HCT116 (cell line): ENCODE data around the gene ZNF607. TPM values are rescaled to one million over a fixed set of nuclear protein-coding genes. Genes with fewer than 3 reads are reported as not detected.

Source experiments
- ATAC-seq: fragments of 200-7000 bp; cut with Tn5 transposase; 2 replicates; pipeline ENCODE4 v1.9.1; 2020; ENCODE audit warnings: mild to moderate bottlenecking, moderate library complexity
- Bru-seq: library from RNA; stranded (reverse); fragments of 400-500 nt; gene quantifications from one replicate; lab custom pipeline; 2021; lab: Mats Ljungman, UMichigan
- BruChase-seq, 2 experiments: library from RNA; stranded (reverse); fragments of 400-500 nt; gene quantifications; one replicate each; lab custom pipeline; 2021; lab: Mats Ljungman, UMichigan
- BruUV-seq: library from RNA; stranded (reverse); fragments of 400-500 nt; replicated peaks from 2 replicates; lab custom pipeline; 2021; lab: Mats Ljungman, UMichigan
- CTCF ChIA-PET: fragments of 300-600 bp; sonication (Branson Sonifier 250); formaldehyde crosslinking; loops from one replicate; lab custom pipeline; 2021; ENCODE audit warnings: antibody characterized with exemption; lab: Charles Lee
- POLR2A ChIA-PET: fragments of 300-600, 350-600 bp; sonication (Branson Sonifier 250); formaldehyde crosslinking; loops from one replicate; lab custom pipeline; 2021; ENCODE audit warnings: antibody characterized with exemption; lab: Charles Lee
- RAD21 ChIA-PET, 2 experiments: fragments of 300-600 bp; sonication (Branson Sonifier 250); formaldehyde crosslinking; loops; one replicate each; lab custom pipeline; 2023; ENCODE audit warnings: low total read pairs in 2 of 2; ENCODE audit not compliant: uncharacterized antibody in 2 of 2, unreplicated experiment in 2 of 2, low non-redundant PET in 1 of 2; lab: Charles Lee
- DNase-seq: peaks from one replicate; pipeline ENCODE4 v3.0.0-alpha.2; 2010; ENCODE audit warnings: low read depth, low spot score
- H2AFZ ChIP-seq: fragments of 200-600 bp; shearing (Covaris generic), sonication (generic); 2 replicates; pipeline ENCODE4 v1.6.1; 2017; ENCODE audit warnings: low read depth, mixed run types, mixed read lengths, antibody characterized with exemption, low read length; ENCODE audit not compliant: poor library complexity, severe bottlenecking
- H3K27ac ChIP-seq: 2 replicates; pipeline ENCODE4 v1.5.1; 2012; ENCODE audit warnings: low read depth, low read length
- H3K27me3 ChIP-seq: fragments of 200-600 bp; sonication (generic); 2 replicates; pipeline ENCODE4 v1.6.1; 2016; ENCODE audit warnings: mixed run types, low read length, mixed read lengths; ENCODE audit not compliant: insufficient read depth
- H3K36me3 ChIP-seq, 2 experiments: fragments of 200-500 bp in 1 of 2; fragments of 200-600 bp in 1 of 2; sonication (Bioruptor generic) in 1 of 2; sonication (generic) in 1 of 2; 2 replicates each; pipeline versions ENCODE4 v1.5.1 to v1.6.1; 2014 to 2016; ENCODE audit warnings: low read length in 2 of 2, inconsistent platforms in 1 of 2, mixed read lengths in 1 of 2, mixed run types in 1 of 2; ENCODE audit not compliant: insufficient read depth in 2 of 2, control insufficient read depth in 1 of 2
- H3K4me1 ChIP-seq, 2 experiments: fragments of 200-600 bp in 1 of 2; sonication (generic) in 1 of 2; 2 replicates each; pipeline versions ENCODE4 v1.5.1 to v1.6.1; 2012 to 2017; ENCODE audit warnings: low read length in 2 of 2, inconsistent platforms in 1 of 2, mild to moderate bottlenecking in 1 of 2, mixed read lengths in 1 of 2, mixed run types in 1 of 2, moderate library complexity in 1 of 2; ENCODE audit not compliant: insufficient read depth in 2 of 2, control insufficient read depth in 1 of 2
- H3K4me2 ChIP-seq: fragments of 200-600 bp; sonication (generic); 2 replicates; pipeline ENCODE4 v1.6.1; 2017; ENCODE audit warnings: mixed run types, low read length, mixed read lengths
- H3K4me3 ChIP-seq, 2 experiments: fragments of 200-600 bp in 1 of 2; sonication (generic) in 1 of 2; replicated peaks in 1 of 2; 2 replicates each; pipeline ENCODE4 v1.5.1; 2011 to 2016; ENCODE audit warnings: low read length in 2 of 2, control low read depth in 1 of 2, low read depth in 1 of 2, mild to moderate bottlenecking in 1 of 2, mixed read lengths in 1 of 2, mixed run types in 1 of 2
- H3K79me2 ChIP-seq: fragments of 200-600 bp; sonication (generic); 2 replicates; pipeline ENCODE4 v1.6.1; 2017; ENCODE audit warnings: mild to moderate bottlenecking, mixed run types, low read length, moderate library complexity, mixed read lengths; ENCODE audit not compliant: insufficient read depth
- H3K9ac ChIP-seq: fragments of 200-600 bp; sonication (generic); 2 replicates; pipeline ENCODE4 v1.6.1; 2016; ENCODE audit warnings: low read length, mixed read lengths
- H3K9me2 ChIP-seq: fragments of 200-600 bp; sonication (generic), shearing (Covaris generic); 2 replicates; pipeline ENCODE4 v1.6.1; 2017; ENCODE audit warnings: mixed run types, mild to moderate bottlenecking, moderate library complexity; ENCODE audit not compliant: insufficient read depth
- H3K9me3 ChIP-seq, 2 experiments: fragments of 200-500 bp in 1 of 2; fragments of 200-600 bp in 1 of 2; sonication (Bioruptor generic) in 1 of 2; sonication (generic) in 1 of 2; 2 replicates each; pipeline ENCODE4 v1.6.1; 2014 to 2017; ENCODE audit warnings: low read length in 2 of 2, mixed read lengths in 2 of 2, inconsistent platforms in 1 of 2, low read depth in 1 of 2, mild to moderate bottlenecking in 1 of 2, mixed run types in 1 of 2, moderate library complexity in 1 of 2; ENCODE audit not compliant: control insufficient read depth in 1 of 2, insufficient read depth in 1 of 2
- H4K20me1 ChIP-seq: fragments of 200-600 bp; sonication (generic), shearing (Covaris generic); 2 replicates; pipeline ENCODE4 v1.6.1; 2017; ENCODE audit warnings: mixed run types, mild to moderate bottlenecking, moderate library complexity; ENCODE audit not compliant: insufficient read depth
- CBX3 ChIP-seq: IDR thresholded peaks from 2 replicates; pipeline ENCODE4 v1.6.1; 2012; ENCODE audit warnings: low read depth
- CEBPB ChIP-seq: IDR thresholded peaks from 2 replicates; pipeline ENCODE4 v1.6.1; 2012; ENCODE audit warnings: low read depth
- EGR1 ChIP-seq: IDR thresholded peaks from 2 replicates; pipeline ENCODE4 v1.6.1; 2012; ENCODE audit warnings: low read depth
- ELF1 ChIP-seq: IDR thresholded peaks from 2 replicates; pipeline ENCODE4 v1.6.1; 2012; ENCODE audit warnings: low read depth, borderline replicate concordance
- JUND ChIP-seq: IDR thresholded peaks from 2 replicates; pipeline ENCODE4 v1.6.1; 2012
- MAX ChIP-seq: IDR thresholded peaks from 2 replicates; pipeline ENCODE4 v1.6.1; 2012
- POLR2AphosphoS5 ChIP-seq: IDR thresholded peaks from 2 replicates; pipeline ENCODE4 v1.6.1; 2011; ENCODE audit warnings: mild to moderate bottlenecking, low read depth, low read length, moderate library complexity
- RAD21 ChIP-seq: IDR thresholded peaks from 2 replicates; pipeline ENCODE4 v1.6.1; 2012; ENCODE audit warnings: low read depth, mild to moderate bottlenecking
- REST ChIP-seq: IDR thresholded peaks from 2 replicates; pipeline ENCODE4 v1.6.1; 2012; ENCODE audit warnings: low read depth
- SIN3A ChIP-seq: IDR thresholded peaks from 2 replicates; pipeline ENCODE4 v1.6.1; 2012; ENCODE audit warnings: low read depth
- SRF ChIP-seq: IDR thresholded peaks from 2 replicates; pipeline ENCODE4 v1.6.1; 2012; ENCODE audit warnings: low read depth
- TCF7L2 ChIP-seq: IDR thresholded peaks from 2 replicates; pipeline ENCODE4 v1.7.0; 2011; ENCODE audit warnings: borderline replicate concordance, inconsistent platforms; ENCODE audit not compliant: insufficient read depth, insufficient read length; ENCODE audit errors: extremely low read depth
- YY1 ChIP-seq: IDR thresholded peaks from 2 replicates; pipeline ENCODE4 v1.6.1; 2011; ENCODE audit warnings: low read length, low read depth, moderate library complexity, mild to moderate bottlenecking; ENCODE audit not compliant: insufficient replicate concordance; ENCODE audit errors: extremely low read depth
- ZFX ChIP-seq: fragments of 450-650 bp; IDR thresholded peaks from 2 replicates; pipeline ENCODE4 v1.6.1; 2017
- intact Hi-C: fragments of 100-400 bp; cut with micrococcal nuclease; formaldehyde crosslinking; loops from 2 replicates; pipeline ENCODE4 v1.10.0; 2022
- long read RNA-seq: library from polyadenylated mRNA; unstranded; transcript quantifications from one replicate; pipeline ENCODE4 v2.0.0, GENCODE V29; 2021; ENCODE audit not compliant: unreplicated experiment
- polyA plus RNA-seq: library from polyadenylated mRNA; unstranded; fragments of >200 nt; gene quantifications from 2 replicates; pipeline ENCODE4 v1.2.1, GENCODE V29; 2012; ENCODE audit warnings: missing spikeins
- total RNA-seq: library from RNA; stranded (reverse); gene quantifications from one replicate; pipeline ENCODE4 v1.2.1, GENCODE V29; 2021; ENCODE audit not compliant: unreplicated experiment
- TF ChIP-seq, protein P1 (sequence below): IDR thresholded peaks from 2 replicates; pipeline ENCODE4 v1.6.1; 2011; ENCODE audit warnings: mild to moderate bottlenecking, low read length, moderate library complexity; ENCODE audit not compliant: insufficient replicate concordance; ENCODE audit errors: extremely low read depth
- TF ChIP-seq, protein P2 (sequence below), 3 experiments: fragments of 200-600 bp in 1 of 3; sonication (generic) in 1 of 3; IDR thresholded peaks in 2 of 3; conservative IDR thresholded peaks in 1 of 3; 2 replicates each; pipeline ENCODE4 v1.5.1; 2012 to 2017; ENCODE audit warnings: low read depth in 2 of 3, low read length in 2 of 3, antibody characterized with exemption in 1 of 3, borderline replicate concordance in 1 of 3, control low read depth in 1 of 3, mild to moderate bottlenecking in 1 of 3, mixed read lengths in 1 of 3, mixed run types in 1 of 3, moderate library complexity in 1 of 3; ENCODE audit not compliant: insufficient read depth in 1 of 3

ZNF607 gene
- 7.1 TPM for total RNA-seq
- polyA plus RNA-seq: 2.5 and 3.4 TPM in 2 replicates
- percentile 56 among the genes with signal in this experiment for Bru-seq, nascent RNA
- percentile 62 among the genes with signal in this experiment for BruChase-seq, experiment 1, labeled RNA remaining after a 6-hour chase
- BruChase-seq, experiment 2, labeled RNA remaining after a 2-hour chase: percentile 81 among the genes with signal in this experiment
- long read RNA-seq, full-length matches to known transcripts: 2 of 14 reads
- long read RNA-seq, partial matches to known transcripts: 0 of 14 reads
- long read RNA-seq, other reads (novel, unspliced or antisense): 12 of 14 reads

- Histone ChIP-seq H4K20me1 (no peaks in the 10 kb centered on the region), H3K4me2 (peak within 1 kb of the TSS; percentile 78), H2AFZ (peak within 1 kb of the TSS; percentile 89), H3K9ac (peak within 1 kb of the TSS; percentile 73), H3K27ac (peak within 1 kb of the TSS; percentile 66), H3K79me2 (peaks cover 7% of the 10 kb centered on the region; the same call in 1 of the 2 replicates), H3K9me3 (no peaks in the 10 kb centered on the region), H3K4me1 (peaks cover 4 to 11% of the 10 kb centered on the region in 2 experiments; a peak in 1 of 4 replicates), H3K36me3 (no peaks in the 10 kb centered on the region), H3K4me3 (peak within 1 kb of the TSS; percentile 75 to 83), H3K27me3 (no peaks in the 10 kb centered on the region), H3K9me2 (no peaks in the 10 kb centered on the region)
- TSS peak; percentile 75 for BruUV-seq
- intact Hi-C loops: loop anchor here (5.0 kb wide), 1 partner anchor 58 kb away; the partner anchor contains the start of gene ZNF573
- TF ChIP-seq REST: no peak
- no peak for TF ChIP-seq JUND
- TF ChIP-seq SRF: no peak
- no peak for TF ChIP-seq CBX3
- no peak for TF ChIP-seq CEBPB
- TF ChIP-seq ELF1: no peak
- peak; percentile 91 for TF ChIP-seq POLR2AphosphoS5
- TF ChIP-seq, protein P1, sequence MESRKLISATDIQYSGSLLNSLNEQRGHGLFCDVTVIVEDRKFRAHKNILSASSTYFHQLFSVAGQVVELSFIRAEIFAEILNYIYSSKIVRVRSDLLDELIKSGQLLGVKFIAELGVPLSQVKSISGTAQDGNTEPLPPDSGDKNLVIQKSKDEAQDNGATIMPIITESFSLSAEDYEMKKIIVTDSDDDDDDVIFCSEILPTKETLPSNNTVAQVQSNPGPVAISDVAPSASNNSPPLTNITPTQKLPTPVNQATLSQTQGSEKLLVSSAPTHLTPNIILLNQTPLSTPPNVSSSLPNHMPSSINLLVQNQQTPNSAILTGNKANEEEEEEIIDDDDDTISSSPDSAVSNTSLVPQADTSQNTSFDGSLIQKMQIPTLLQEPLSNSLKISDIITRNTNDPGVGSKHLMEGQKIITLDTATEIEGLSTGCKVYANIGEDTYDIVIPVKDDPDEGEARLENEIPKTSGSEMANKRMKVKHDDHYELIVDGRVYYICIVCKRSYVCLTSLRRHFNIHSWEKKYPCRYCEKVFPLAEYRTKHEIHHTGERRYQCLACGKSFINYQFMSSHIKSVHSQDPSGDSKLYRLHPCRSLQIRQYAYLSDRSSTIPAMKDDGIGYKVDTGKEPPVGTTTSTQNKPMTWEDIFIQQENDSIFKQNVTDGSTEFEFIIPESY: no peak
- peak; percentile 26 for TF ChIP-seq YY1
- peak; percentile 78 for TF ChIP-seq MAX
- TF ChIP-seq, protein P2, sequence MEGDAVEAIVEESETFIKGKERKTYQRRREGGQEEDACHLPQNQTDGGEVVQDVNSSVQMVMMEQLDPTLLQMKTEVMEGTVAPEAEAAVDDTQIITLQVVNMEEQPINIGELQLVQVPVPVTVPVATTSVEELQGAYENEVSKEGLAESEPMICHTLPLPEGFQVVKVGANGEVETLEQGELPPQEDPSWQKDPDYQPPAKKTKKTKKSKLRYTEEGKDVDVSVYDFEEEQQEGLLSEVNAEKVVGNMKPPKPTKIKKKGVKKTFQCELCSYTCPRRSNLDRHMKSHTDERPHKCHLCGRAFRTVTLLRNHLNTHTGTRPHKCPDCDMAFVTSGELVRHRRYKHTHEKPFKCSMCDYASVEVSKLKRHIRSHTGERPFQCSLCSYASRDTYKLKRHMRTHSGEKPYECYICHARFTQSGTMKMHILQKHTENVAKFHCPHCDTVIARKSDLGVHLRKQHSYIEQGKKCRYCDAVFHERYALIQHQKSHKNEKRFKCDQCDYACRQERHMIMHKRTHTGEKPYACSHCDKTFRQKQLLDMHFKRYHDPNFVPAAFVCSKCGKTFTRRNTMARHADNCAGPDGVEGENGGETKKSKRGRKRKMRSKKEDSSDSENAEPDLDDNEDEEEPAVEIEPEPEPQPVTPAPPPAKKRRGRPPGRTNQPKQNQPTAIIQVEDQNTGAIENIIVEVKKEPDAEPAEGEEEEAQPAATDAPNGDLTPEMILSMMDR (IDR thresholded peaks at IDR 0.05 in 2 of 3, conservative IDR thresholded peaks at IDR 0.05 in 1 of 3; ENCODE audit: borderline replicate concordance in 1 of 3, insufficient read depth in 1 of 3, low read depth in 2 of 3, low read length in 2 of 3): peak; percentile 13 to 74 (median 59); a peak in 5 of 6 replicates
- peak; percentile 35; the same call in 1 of the 2 replicates for TF ChIP-seq EGR1
- no peak; the same call in none of the 2 replicates for TF ChIP-seq SIN3A
- peak; percentile 39; the same call in 1 of the 2 replicates for TF ChIP-seq RAD21
- TF ChIP-seq ZFX: peak; percentile 41; the same call in 1 of the 2 replicates
- no peak for TF ChIP-seq TCF7L2
- ChIA-PET RAD21 (no interaction called here), POLR2A (interaction anchor here (1.4 kb wide), 1 partner anchor 60 kb away, joined by 3 read pairs; the partner anchor contains the start of gene ZNF573), CTCF (no interaction called here)
- peak; percentile 98 for ATAC-seq
- DNase-seq: peak; percentile 94
These were observed at the start of gene ZNF607 for GRCh38 chr19:37719111-37719926. Gene ZNF607, minus strand, starts transcription at chr19:37719761. Its CDS starts 8,143 bp downstream, at chr19:37711618.
